A172 (cell line): Measurements from ENCODE around the gene SIGLEC5. TPM values are rescaled to one million over a fixed set of nuclear protein-coding genes. Genes with fewer than 3 reads are reported as not detected.
"Not testable (repeated sequence)": the region's sequence is repeated elsewhere in the genome, so short reads cannot be mapped to it uniquely, and the experiment has no call there.

ENCODE experiments used
- DNase-seq: peaks from one replicate; pipeline ENCODE4 v3.0.0-alpha.2; 2015; ENCODE audit warnings: low spot score
- total RNA-seq: library from RNA; depleted of rRNA; stranded (reverse); fragments of >200 nt; shearing (Covaris generic); gene quantifications from 2 replicates; pipeline ENCODE4 v1.2.3, GENCODE V29; 2014; rRNA removed

Gene SIGLEC5
- total RNA-seq, result not detected in 2 replicates

- not testable (repeated sequence) for DNase-seq
These were observed at the start of gene SIGLEC5 for GRCh38 chr19:51630315-51630714. SIGLEC5 (minus strand) TSS chr19:51630401; CDS start chr19:51630335, 66 bp downstream.

- DNase-seq, result no peak
These were observed 46.4 kb upstream of the SIGLEC5 start for GRCh38 chr19:51676566-51677083.

- not testable (repeated sequence) for DNase-seq
These were observed 45.8 kb upstream of the SIGLEC5 start for GRCh38 chr19:51675911-51676565.

- no peak for DNase-seq
These were observed 38.0 kb upstream of the SIGLEC5 start for GRCh38 chr19:51668216-51668615.

- DNase-seq, result no peak
These were observed 34.8 kb upstream of the SIGLEC5 start for GRCh38 chr19:51664997-51665396.

GRCh38 chr19:51664131-51664530, 33.9 kb upstream of the SIGLEC5 start:
- no peak for DNase-seq

GRCh38 chr19:51663650-51664049, 33.4 kb upstream of the SIGLEC5 start:
- no peak for DNase-seq

GRCh38 chr19:51660975-51661600, 30.9 kb upstream of the SIGLEC5 start:
- peak; percentile 29 for DNase-seq

GRCh38 chr19:51654783-51655182, 24.6 kb upstream of the SIGLEC5 start:
- DNase-seq, result no peak

GRCh38 chr19:51653162-51653561, 23.0 kb upstream of the SIGLEC5 start:
- DNase-seq, result no peak

- DNase-seq, result no peak
These were observed 22.1 kb upstream of the SIGLEC5 start for GRCh38 chr19:51652266-51652665.

- no peak for DNase-seq
These were observed 21.1 kb upstream of the SIGLEC5 start for GRCh38 chr19:51651216-51651846.

- no peak for DNase-seq
These were observed 17.1 kb upstream of the SIGLEC5 start for GRCh38 chr19:51647318-51647717.

GRCh38 chr19:51646730-51647129, 16.5 kb upstream of the SIGLEC5 start, which contains the start of gene SIGLEC14:
SIGLEC14 (minus strand) TSS chr19:51646825; CDS start chr19:51646759, 66 bp downstream.
- not testable (repeated sequence) for DNase-seq

GRCh38 chr19:51644636-51645271, 14.6 kb upstream of the SIGLEC5 start:
- DNase-seq, result no peak

- DNase-seq, result no peak
These were observed 11.4 kb upstream of the SIGLEC5 start for GRCh38 chr19:51641648-51642047.

- DNase-seq, result no peak
These were observed 10.2 kb upstream of the SIGLEC5 start for GRCh38 chr19:51640386-51640785.

GRCh38 chr19:51639916-51640315, 9.7 kb upstream of the SIGLEC5 start:
- DNase-seq, result no peak

GRCh38 chr19:51637362-51637978, 7.3 kb upstream of the SIGLEC5 start:
- no peak for DNase-seq

GRCh38 chr19:51632126-51632525, 1.9 kb upstream of the SIGLEC5 start:
- no peak for DNase-seq

- DNase-seq, result no peak
These were observed 1.9 kb downstream of the SIGLEC5 start for GRCh38 chr19:51628153-51628939.
